IMR-90 (cell line): ENCODE measurements around the gene CBX8. TPM values are rescaled to one million over a fixed set of nuclear protein-coding genes. Genes with fewer than 3 reads are reported as not detected.

Experiments used
- ATAC-seq: fragments of 200-7000 bp; cut with Tn5 transposase; 2 replicates; pipeline ENCODE4 v1.9.1; 2020; ENCODE audit warnings: low read depth, mild to moderate bottlenecking, moderate library complexity
- BruUV-seq: library from RNA; stranded (reverse); fragments of 400-500 nt; replicated peaks from 2 replicates; lab custom pipeline; 2021; lab: Mats Ljungman, UMichigan
- CTCF ChIA-PET: fragments of 300-600 bp; formaldehyde crosslinking; extraction: SDS; loops from one replicate; lab custom pipeline; 2021; ENCODE audit warnings: antibody characterized with exemption; lab: Yijun Ruan, JAX
- POLR2A ChIA-PET: fragments of 300-600 bp; sonication (Branson Sonifier 250); formaldehyde crosslinking; loops from one replicate; lab custom pipeline; 2022; ENCODE audit warnings: antibody characterized with exemption; ENCODE audit not compliant: unreplicated experiment; lab: Charles Lee
- DNase-seq: peaks from one replicate; pipeline ENCODE4 v3.0.0; 2013
- H2AFZ ChIP-seq: replicated peaks from 2 replicates; pipeline ENCODE3; 2013; ENCODE audit warnings: low read length, mild to moderate bottlenecking; ENCODE audit not compliant: poor library complexity
- H2AK5ac ChIP-seq: 2 replicates; pipeline ENCODE4 v1.6.1; 2013; ENCODE audit warnings: low read depth, low read length, inconsistent platforms
- H2AK9ac ChIP-seq: replicated peaks from 2 replicates; pipeline ENCODE3; 2013; ENCODE audit warnings: mild to moderate bottlenecking, low read depth, low read length, moderate library complexity; ENCODE audit not compliant: poor library complexity
- H2BK120ac ChIP-seq: 2 replicates; pipeline ENCODE4 v1.6.1; 2013; ENCODE audit warnings: low read depth, low read length, inconsistent platforms
- H2BK15ac ChIP-seq: 3 replicates; pipeline ENCODE4 v1.6.1; 2013; ENCODE audit warnings: low read depth, low read length, inconsistent platforms
- H2BK20ac ChIP-seq: 2 replicates; pipeline ENCODE4 v1.6.1; 2013; ENCODE audit warnings: low read depth, mild to moderate bottlenecking, inconsistent platforms, low read length, moderate library complexity
- H2BK5ac ChIP-seq: 2 replicates; pipeline ENCODE4 v1.6.1; 2013; ENCODE audit warnings: mild to moderate bottlenecking, low read depth, low read length, inconsistent platforms; ENCODE audit not compliant: poor library complexity, severe bottlenecking
- H3K14ac ChIP-seq: replicated peaks from 2 replicates; pipeline ENCODE4 v1.6.1; 2013; ENCODE audit warnings: low read depth, low read length, inconsistent platforms
- H3K18ac ChIP-seq: 2 replicates; pipeline ENCODE4 v1.6.1; 2013; ENCODE audit warnings: low read depth, low read length, control low read depth
- H3K23ac ChIP-seq: 2 replicates; pipeline ENCODE4 v1.6.1; 2013; ENCODE audit warnings: low read depth, low read length, inconsistent platforms
- H3K27ac ChIP-seq: 2 replicates; pipeline ENCODE4 v1.5.1; 2013; ENCODE audit warnings: mild to moderate bottlenecking, control low read depth, low read length; ENCODE audit not compliant: insufficient read depth
- H3K27me3 ChIP-seq: 2 replicates; pipeline ENCODE4 v1.6.1; 2013; ENCODE audit warnings: low read length; ENCODE audit not compliant: control insufficient read depth, insufficient read depth
- H3K36me3 ChIP-seq: 2 replicates; pipeline ENCODE4 v1.6.1; 2013; ENCODE audit warnings: low read length, mixed read lengths; ENCODE audit not compliant: control insufficient read depth, insufficient read depth
- H3K4ac ChIP-seq: 2 replicates; pipeline ENCODE4 v1.6.1; 2013; ENCODE audit warnings: low read depth, low read length, inconsistent platforms
- H3K4me1 ChIP-seq: 2 replicates; pipeline ENCODE4 v1.6.1; 2013; ENCODE audit warnings: low read length, mixed read lengths; ENCODE audit not compliant: control insufficient read depth, insufficient read depth
- H3K4me2 ChIP-seq: 2 replicates; pipeline ENCODE4 v1.6.1; 2013; ENCODE audit warnings: low read depth, mild to moderate bottlenecking, control low read depth, low read length, moderate library complexity
- H3K4me3 ChIP-seq: 2 replicates; pipeline ENCODE4 v1.5.1; 2013; ENCODE audit warnings: low read depth, mild to moderate bottlenecking, control low read depth, low read length, moderate library complexity; ENCODE audit not compliant: insufficient read depth
- H3K56ac ChIP-seq: 2 replicates; pipeline ENCODE4 v1.6.1; 2013; ENCODE audit warnings: low read length, inconsistent platforms; ENCODE audit not compliant: insufficient read depth; ENCODE audit errors: extremely low read depth
- H3K79me1 ChIP-seq, 2 experiments: 2 replicates each; pipeline ENCODE4 v1.6.1; 2013; ENCODE audit warnings: low read length in 2 of 2, inconsistent platforms in 1 of 2, low read depth in 1 of 2
- H3K9ac ChIP-seq: 2 replicates; pipeline ENCODE4 v1.6.1; 2013; ENCODE audit warnings: low read depth, low read length, control low read depth
- H3K9me1 ChIP-seq: 2 replicates; pipeline ENCODE4 v1.6.1; 2013; ENCODE audit warnings: low read length, inconsistent platforms; ENCODE audit not compliant: insufficient read depth
- H3K9me3 ChIP-seq: 2 replicates; pipeline ENCODE4 v1.6.1; 2013; ENCODE audit warnings: low read length; ENCODE audit not compliant: control insufficient read depth, insufficient read depth
- H4K20me1 ChIP-seq: 2 replicates; pipeline ENCODE4 v1.6.1; 2013; ENCODE audit warnings: low read length, inconsistent platforms; ENCODE audit not compliant: insufficient read depth
- H4K5ac ChIP-seq: 2 replicates; pipeline ENCODE4 v1.6.1; 2013; ENCODE audit warnings: mild to moderate bottlenecking, low read depth, low read length, control low read depth
- H4K8ac ChIP-seq, 2 experiments: 2 replicates each; pipeline ENCODE4 v1.6.1; 2013; ENCODE audit warnings: low read depth in 2 of 2, low read length in 2 of 2, control low read depth in 1 of 2, inconsistent platforms in 1 of 2
- H4K91ac ChIP-seq: 2 replicates; pipeline ENCODE4 v1.6.1; 2013; ENCODE audit warnings: low read depth, low read length, inconsistent platforms; ENCODE audit not compliant: insufficient read depth
- BHLHE40 ChIP-seq: fragments of 150-350 bp; IDR thresholded peaks from 2 replicates; pipeline ENCODE4 v1.6.1; 2016; ENCODE audit warnings: mild to moderate bottlenecking, low read depth, low read length
- CEBPB ChIP-seq: IDR thresholded peaks from 2 replicates; pipeline ENCODE4 v1.6.1; 2012; ENCODE audit warnings: low read depth, low read length, improper control_type of control experiment
- CHD1 ChIP-seq: IDR thresholded peaks from 2 replicates; pipeline ENCODE4 v1.6.1; 2012; ENCODE audit warnings: low read depth, low read length, improper control_type of control experiment
- FOS ChIP-seq: fragments of 150-350 bp; IDR thresholded peaks from 2 replicates; pipeline ENCODE4 v1.6.1; 2016; ENCODE audit warnings: low read depth, low read length
- MAFK ChIP-seq: IDR thresholded peaks from 2 replicates; pipeline ENCODE4 v1.6.1; 2012; ENCODE audit warnings: low read depth, low read length, improper control_type of control experiment
- MAZ ChIP-seq: IDR thresholded peaks from 2 replicates; pipeline ENCODE4 v1.6.1; 2012; ENCODE audit warnings: low read depth, mild to moderate bottlenecking, low read length, improper control_type of control experiment, moderate library complexity, borderline replicate concordance
- MXI1 ChIP-seq: IDR thresholded peaks from 2 replicates; pipeline ENCODE4 v1.6.1; 2012; ENCODE audit warnings: low read depth, mild to moderate bottlenecking, low read length, moderate library complexity, borderline replicate concordance
- NFE2L2 ChIP-seq: fragments of 150-350 bp; IDR thresholded peaks from 2 replicates; pipeline ENCODE4 v1.6.1; 2016; ENCODE audit warnings: low read depth, mild to moderate bottlenecking, low read length
- POLR2A ChIP-seq: IDR thresholded peaks from 2 replicates; pipeline ENCODE4 v1.6.1; 2012; ENCODE audit warnings: mild to moderate bottlenecking, low read depth, low read length
- RAD21 ChIP-seq: IDR thresholded peaks from 2 replicates; pipeline ENCODE4 v1.6.1; 2012; ENCODE audit warnings: low read length, improper control_type of control experiment
- RCOR1 ChIP-seq: IDR thresholded peaks from 2 replicates; pipeline ENCODE4 v1.6.1; 2012; ENCODE audit warnings: mild to moderate bottlenecking, low read length, improper control_type of control experiment; ENCODE audit not compliant: insufficient replicate concordance
- RFX5 ChIP-seq: IDR thresholded peaks from 2 replicates; pipeline ENCODE4 v1.8.0; 2012; ENCODE audit warnings: low read depth, mild to moderate bottlenecking, low read length, moderate library complexity
- WGBS, 2 experiments: methylation state at CpG; one replicate each; pipeline versions ENCODE4 v1.1.5 to v1.1.7; 2013; ENCODE audit warnings: missing lambda C conversion rate in 2 of 2; ENCODE audit not compliant: insufficient read length in 1 of 2; ENCODE audit errors: extremely low coverage in 2 of 2; 5-methylcytosine and 5-hydroxymethylcytosine counted together
- dilution Hi-C: fragments of 300-500 bp; cut with HindIII; formaldehyde crosslinking; loops from one replicate; pipeline ENCODE4 v1.14.3; 2018; ENCODE audit warnings: low sequenced_read_pairs; ENCODE audit not compliant: unreplicated experiment
- in situ Hi-C: fragments of 300-500 bp; cut with MboI; formaldehyde crosslinking; loops from 3 replicates; pipeline ENCODE4 v1.14.3; 2019; ENCODE audit warnings: low sequenced_read_pairs, inconsistent platforms, mixed read lengths
- intact Hi-C: fragments of 100-400 bp; cut with micrococcal nuclease; formaldehyde crosslinking; loops from 2 replicates; pipeline ENCODE4 v1.10.0; 2022
- polyA plus RNA-seq, 3 experiments: library from polyadenylated mRNA; depleted of rRNA; stranded (reverse); fragments of >200 nt; gene quantifications; 2 replicates each; pipeline ENCODE4 v1.2.3, GENCODE V29; 2012; ENCODE audit warnings: low replicate concordance in 1 of 3
- total RNA-seq: library from RNA; depleted of rRNA; stranded (reverse); fragments of >200 nt; gene quantifications from 2 replicates; pipeline ENCODE4 v1.2.3, GENCODE V29; 2012
- TF ChIP-seq, protein P1 (sequence below): fragments of 150-350 bp; IDR thresholded peaks from 2 replicates; pipeline ENCODE4 v1.6.1; 2016; ENCODE audit warnings: low read depth, mild to moderate bottlenecking, low read length, moderate library complexity, borderline replicate concordance
- TF ChIP-seq, protein P2 (sequence below): fragments of 150-350 bp; IDR thresholded peaks from 2 replicates; pipeline ENCODE4 v1.6.1; 2017; ENCODE audit warnings: mild to moderate bottlenecking, antibody characterized with exemption, low read length, low read depth
- TF ChIP-seq, protein P3 (sequence below): conservative IDR thresholded peaks from 2 replicates; pipeline ENCODE4 v1.5.1; 2012; ENCODE audit warnings: mild to moderate bottlenecking, low read depth, low read length, improper control_type of control experiment

The CBX8 gene
- total and polyA plus RNA-seq, 2 of the 4 experiments (the other 2 are of a cell fraction): 3.2 to 5.4 TPM

DNA sequence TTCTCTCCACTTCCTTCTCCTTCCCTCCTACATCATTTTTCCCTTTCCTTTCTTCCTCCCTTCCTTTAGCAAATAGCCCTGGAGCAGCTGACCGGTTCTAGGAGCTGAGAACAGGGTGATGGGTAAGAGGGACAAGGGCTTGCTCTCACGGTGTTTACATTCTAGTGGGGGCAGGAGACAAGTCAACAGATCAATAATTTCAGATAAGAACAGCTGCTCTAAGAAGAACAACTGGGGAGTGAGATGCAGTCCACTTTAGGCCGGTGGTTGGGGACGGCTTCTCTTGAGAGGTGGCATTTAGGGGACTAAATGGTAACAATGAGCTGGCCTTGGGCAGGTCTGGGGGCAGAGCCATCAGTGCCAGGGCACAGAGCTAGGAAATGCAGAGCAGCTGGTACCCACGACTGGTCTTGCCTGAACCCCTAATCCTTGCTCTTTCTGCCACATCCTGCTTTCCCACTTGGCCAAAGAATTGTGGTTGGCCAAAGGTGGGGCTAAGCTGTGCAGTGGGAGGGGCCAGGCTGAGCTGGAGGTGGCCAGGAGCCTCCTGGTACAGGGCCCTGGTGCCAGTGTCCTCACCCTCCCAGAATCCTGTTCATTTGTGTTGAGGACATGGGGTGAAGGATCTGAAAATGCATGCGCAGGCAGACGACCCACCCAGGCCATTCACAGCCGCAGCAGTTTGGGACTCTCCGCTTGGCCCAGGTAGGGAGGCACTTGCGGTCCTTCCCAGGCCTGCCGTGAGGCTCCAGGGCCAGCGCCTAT, 24.6 kb upstream of the CBX8 start:
- H3K14ac ChIP-seq: no peak overlapping the region
- no peaks in the 10 kb centered on the region for H3K36me3 ChIP-seq
- no peak for DNase-seq
- no peak overlapping the region for H2AK5ac ChIP-seq
- no peak overlapping the region for H2BK5ac ChIP-seq
- in situ Hi-C loops (no loop called here), dilution Hi-C loops (no loop called here), intact Hi-C loops (no loop called here)
- H3K18ac ChIP-seq: no peak overlapping the region
- H2BK20ac ChIP-seq: no peak overlapping the region
- no peak overlapping the region for H2BK15ac ChIP-seq
- no peak overlapping the region for H4K8ac ChIP-seq
- H3K23ac ChIP-seq: no peak overlapping the region
- no peak for ATAC-seq
- no peak overlapping the region for H2AK9ac ChIP-seq
- BruUV-seq: no TSS peak
- H3K9me1 ChIP-seq: peaks cover 8% of the 10 kb centered on the region; the same call in 1 of the 2 replicates
- H3K4me1 ChIP-seq: peaks cover 4% of the 10 kb centered on the region; the same call in 1 of the 2 replicates
- 93% methylated on average over 2 of the region's 12 CpGs; no CpG with 5 or more reads in 1 of the 2 experiments for WGBS, 2 experiments
- no peak overlapping the region for H4K5ac ChIP-seq
- no peak overlapping the region for H3K4me3 ChIP-seq
- ChIA-PET POLR2A (no interaction called here), CTCF (no interaction called here)
- no peak overlapping the region for H4K91ac ChIP-seq
- peaks cover 44% of the 10 kb centered on the region for H3K27me3 ChIP-seq
- no peak overlapping the region for H3K27ac ChIP-seq
- no peak overlapping the region for H2AFZ ChIP-seq
- H3K4ac ChIP-seq: no peak overlapping the region
- H3K79me1 ChIP-seq: no peaks in the 10 kb centered on the region
- H3K9me3 ChIP-seq: no peaks in the 10 kb centered on the region
- no peak overlapping the region for H2BK120ac ChIP-seq
- H4K20me1 ChIP-seq: no peaks in the 10 kb centered on the region; the same call in 1 of the 2 replicates
- H3K56ac ChIP-seq: no peak overlapping the region
- no peak overlapping the region for H3K9ac ChIP-seq
- no peak overlapping the region for H3K4me2 ChIP-seq
- TF ChIP-seq, protein P1, sequence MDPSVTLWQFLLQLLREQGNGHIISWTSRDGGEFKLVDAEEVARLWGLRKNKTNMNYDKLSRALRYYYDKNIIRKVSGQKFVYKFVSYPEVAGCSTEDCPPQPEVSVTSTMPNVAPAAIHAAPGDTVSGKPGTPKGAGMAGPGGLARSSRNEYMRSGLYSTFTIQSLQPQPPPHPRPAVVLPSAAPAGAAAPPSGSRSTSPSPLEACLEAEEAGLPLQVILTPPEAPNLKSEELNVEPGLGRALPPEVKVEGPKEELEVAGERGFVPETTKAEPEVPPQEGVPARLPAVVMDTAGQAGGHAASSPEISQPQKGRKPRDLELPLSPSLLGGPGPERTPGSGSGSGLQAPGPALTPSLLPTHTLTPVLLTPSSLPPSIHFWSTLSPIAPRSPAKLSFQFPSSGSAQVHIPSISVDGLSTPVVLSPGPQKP: no peak
- TF ChIP-seq RAD21: no peak
- TF ChIP-seq, protein P2, sequence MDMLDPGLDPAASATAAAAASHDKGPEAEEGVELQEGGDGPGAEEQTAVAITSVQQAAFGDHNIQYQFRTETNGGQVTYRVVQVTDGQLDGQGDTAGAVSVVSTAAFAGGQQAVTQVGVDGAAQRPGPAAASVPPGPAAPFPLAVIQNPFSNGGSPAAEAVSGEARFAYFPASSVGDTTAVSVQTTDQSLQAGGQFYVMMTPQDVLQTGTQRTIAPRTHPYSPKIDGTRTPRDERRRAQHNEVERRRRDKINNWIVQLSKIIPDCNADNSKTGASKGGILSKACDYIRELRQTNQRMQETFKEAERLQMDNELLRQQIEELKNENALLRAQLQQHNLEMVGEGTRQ: no peak
- no peak for TF ChIP-seq FOS
- no peak for TF ChIP-seq CHD1
- TF ChIP-seq, protein P3, sequence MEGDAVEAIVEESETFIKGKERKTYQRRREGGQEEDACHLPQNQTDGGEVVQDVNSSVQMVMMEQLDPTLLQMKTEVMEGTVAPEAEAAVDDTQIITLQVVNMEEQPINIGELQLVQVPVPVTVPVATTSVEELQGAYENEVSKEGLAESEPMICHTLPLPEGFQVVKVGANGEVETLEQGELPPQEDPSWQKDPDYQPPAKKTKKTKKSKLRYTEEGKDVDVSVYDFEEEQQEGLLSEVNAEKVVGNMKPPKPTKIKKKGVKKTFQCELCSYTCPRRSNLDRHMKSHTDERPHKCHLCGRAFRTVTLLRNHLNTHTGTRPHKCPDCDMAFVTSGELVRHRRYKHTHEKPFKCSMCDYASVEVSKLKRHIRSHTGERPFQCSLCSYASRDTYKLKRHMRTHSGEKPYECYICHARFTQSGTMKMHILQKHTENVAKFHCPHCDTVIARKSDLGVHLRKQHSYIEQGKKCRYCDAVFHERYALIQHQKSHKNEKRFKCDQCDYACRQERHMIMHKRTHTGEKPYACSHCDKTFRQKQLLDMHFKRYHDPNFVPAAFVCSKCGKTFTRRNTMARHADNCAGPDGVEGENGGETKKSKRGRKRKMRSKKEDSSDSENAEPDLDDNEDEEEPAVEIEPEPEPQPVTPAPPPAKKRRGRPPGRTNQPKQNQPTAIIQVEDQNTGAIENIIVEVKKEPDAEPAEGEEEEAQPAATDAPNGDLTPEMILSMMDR: no peak
- no peak for TF ChIP-seq POLR2A
- TF ChIP-seq BHLHE40: no peak
- no peak for TF ChIP-seq RCOR1
- TF ChIP-seq NFE2L2: no peak
- no peak for TF ChIP-seq RFX5
- TF ChIP-seq MAFK: no peak
- TF ChIP-seq MAZ: no peak
- no peak for TF ChIP-seq CEBPB
- no peak for TF ChIP-seq MXI1
